Lung (tissue), 12 donors: ENCODE data around the gene FAM180B. TPM values are rescaled to one million over a fixed set of nuclear protein-coding genes. Genes with fewer than 3 reads are reported as not detected.
A peak's percentile ranks its signal among the peaks of the same experiment; 100 is the strongest.

Experiments used
- ATAC-seq: fragments of 200-7000 bp; cut with Tn5 transposase; one replicate; pipeline ENCODE4 v1.9.1; 2020; ENCODE audit warnings: moderate number of reproducible peaks; ENCODE audit not compliant: insufficient read depth, low FRiP score
- DNase-seq, 3 donors: peaks; one replicate each; pipeline ENCODE4 v3.0.0-alpha.2; 2013 to 2017
- H3K27ac ChIP-seq, 2 donors: one replicate each; pipeline ENCODE4 v1.5.1; 2013; ENCODE audit warnings: mild to moderate bottlenecking in 2 of 2, moderate library complexity in 2 of 2, control low read depth in 1 of 2, inconsistent platforms in 1 of 2, low read depth in 1 of 2, low read length in 1 of 2
- H3K27me3 ChIP-seq, 3 donors: one replicate each; pipeline ENCODE4 v1.5.1; 2013; ENCODE audit warnings: low read length in 2 of 3; ENCODE audit not compliant: control insufficient read depth in 3 of 3, insufficient read depth in 3 of 3
- H3K36me3 ChIP-seq, 4 donors: one replicate each; pipeline ENCODE4 v1.5.1; 2013; ENCODE audit warnings: low read length in 4 of 4, mild to moderate bottlenecking in 1 of 4, moderate library complexity in 1 of 4; ENCODE audit not compliant: control insufficient read depth in 4 of 4, insufficient read depth in 4 of 4
- H3K4me1 ChIP-seq, 5 donors: one replicate each; pipeline ENCODE4 v1.5.1; 2013; ENCODE audit warnings: low read length in 5 of 5, mild to moderate bottlenecking in 2 of 5, moderate library complexity in 1 of 5; ENCODE audit not compliant: control insufficient read depth in 5 of 5, insufficient read depth in 5 of 5
- H3K4me3 ChIP-seq: one replicate; pipeline ENCODE4 v1.5.1; 2013; ENCODE audit warnings: mild to moderate bottlenecking, control low read depth, moderate library complexity
- H3K9ac ChIP-seq, 2 donors: one replicate each; pipeline ENCODE4 v1.5.1; 2013; ENCODE audit warnings: low read length in 2 of 2, control low read depth in 1 of 2; ENCODE audit not compliant: insufficient read depth in 1 of 2
- H3K9me3 ChIP-seq, 4 donors: one replicate each; pipeline ENCODE4 v1.5.1; 2013; ENCODE audit warnings: low read length in 3 of 4, mild to moderate bottlenecking in 1 of 4, moderate library complexity in 1 of 4; ENCODE audit not compliant: control insufficient read depth in 4 of 4, insufficient read depth in 3 of 4
- WGBS, 2 donors: extraction: QIAGEN DNeasy Blood & Tissue Kit; methylation state at CpG; one replicate each; pipeline ENCODE4 v1.1.7; 2013; 5-methylcytosine and 5-hydroxymethylcytosine counted together
- polyA plus RNA-seq, 2 donors: library from polyadenylated mRNA; stranded (reverse); fragments of 200-250 nt; gene quantifications; one replicate each; pipeline ENCODE4 v1.2.1, GENCODE V29; 2013
- total RNA-seq, 2 donors: library from RNA; depleted of rRNA in 1 of 2; stranded (reverse); fragments of >200 nt in 1 of 2; gene quantifications; one replicate each; pipeline ENCODE4 v1.2.1, GENCODE V29; 2014 to 2021
- TF ChIP-seq, protein P1 (sequence below): IDR thresholded peaks from 2 replicates; pipeline ENCODE4 v1.5.1; 2012; ENCODE audit warnings: mild to moderate bottlenecking; ENCODE audit errors: control extremely low read depth, extremely low read depth
- donor health status: control.
- donor health status: control.
- donor health status: Bipolar disorder and iron deficiency.
- donor health status: healthy.
- donor health status: DM: yes; HTN: yes; CAD: no.

FAM180B gene
- total and polyA plus RNA-seq, 4 donors, result 0.05 to 0.34 (median 0.10) TPM; not detected in 1

DNA sequence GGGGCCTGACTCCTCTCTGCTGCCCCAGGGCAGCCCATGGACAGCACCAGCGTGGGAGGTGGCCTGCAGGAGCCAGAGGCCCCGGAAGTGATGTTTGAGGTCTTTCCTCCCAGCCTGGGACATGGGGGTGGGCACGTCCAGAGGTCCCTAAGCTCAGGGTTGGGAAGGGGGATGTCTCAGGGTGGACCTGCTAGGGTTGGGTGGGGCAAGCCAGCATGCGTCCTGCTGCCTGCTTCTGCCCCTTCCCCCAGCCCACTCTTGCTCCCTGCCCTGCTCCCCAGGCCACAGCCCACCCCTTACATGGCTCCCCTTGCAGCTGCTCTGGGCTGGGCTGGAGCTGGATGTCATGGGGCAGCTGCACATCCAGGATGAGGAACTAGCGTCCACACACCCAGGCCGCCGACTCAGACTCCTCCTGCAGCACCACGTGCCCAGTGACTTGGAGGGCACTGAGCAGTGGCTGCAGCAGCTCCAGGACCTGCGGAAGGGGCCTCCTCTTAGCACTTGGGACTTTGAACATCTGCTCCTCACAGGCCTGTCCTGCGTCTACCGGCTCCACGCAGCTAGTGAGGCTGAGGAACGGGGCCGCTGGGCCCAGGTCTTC lies 1.3 kb downstream of the FAM180B start:
- TF ChIP-seq, protein P1, sequence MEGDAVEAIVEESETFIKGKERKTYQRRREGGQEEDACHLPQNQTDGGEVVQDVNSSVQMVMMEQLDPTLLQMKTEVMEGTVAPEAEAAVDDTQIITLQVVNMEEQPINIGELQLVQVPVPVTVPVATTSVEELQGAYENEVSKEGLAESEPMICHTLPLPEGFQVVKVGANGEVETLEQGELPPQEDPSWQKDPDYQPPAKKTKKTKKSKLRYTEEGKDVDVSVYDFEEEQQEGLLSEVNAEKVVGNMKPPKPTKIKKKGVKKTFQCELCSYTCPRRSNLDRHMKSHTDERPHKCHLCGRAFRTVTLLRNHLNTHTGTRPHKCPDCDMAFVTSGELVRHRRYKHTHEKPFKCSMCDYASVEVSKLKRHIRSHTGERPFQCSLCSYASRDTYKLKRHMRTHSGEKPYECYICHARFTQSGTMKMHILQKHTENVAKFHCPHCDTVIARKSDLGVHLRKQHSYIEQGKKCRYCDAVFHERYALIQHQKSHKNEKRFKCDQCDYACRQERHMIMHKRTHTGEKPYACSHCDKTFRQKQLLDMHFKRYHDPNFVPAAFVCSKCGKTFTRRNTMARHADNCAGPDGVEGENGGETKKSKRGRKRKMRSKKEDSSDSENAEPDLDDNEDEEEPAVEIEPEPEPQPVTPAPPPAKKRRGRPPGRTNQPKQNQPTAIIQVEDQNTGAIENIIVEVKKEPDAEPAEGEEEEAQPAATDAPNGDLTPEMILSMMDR, result no peak
- DNase-seq (no peak), ATAC-seq (peak; percentile 69)
- peaks cover 0 to 2% (median 0%) of the 10 kb centered on the region in 4 donors for H3K9me3 ChIP-seq
- H3K9ac ChIP-seq, result no peak overlapping the region
- H3K27me3 ChIP-seq, result peaks cover 0 to 7% (median 4%) of the 10 kb centered on the region in 3 donors
- peaks cover 0 to 19% (median 0%) of the 10 kb centered on the region in 5 donors for H3K4me1 ChIP-seq
- H3K4me3 ChIP-seq, result no peak overlapping the region
- WGBS, 2 donors, result 30 to 63% methylated on average over 14 of the region's 14 CpGs
- peak overlapping the region in 1 of 2 donors; percentile 3 for H3K27ac ChIP-seq
- H3K36me3 ChIP-seq, result peaks cover 13 to 19% (median 16%) of the 10 kb centered on the region in 4 donors

- WGBS, 2 donors, result 83 to 87% methylated on average over 11 of the region's 11 CpGs
- TF ChIP-seq, protein P1, result no peak
- no peak for ATAC-seq
Measured at GRCh38 chr11:47589118-47589517, 2.6 kb downstream of the FAM180B start.

GRCh38 chr11:47589584-47589976 lies 3.1 kb downstream of the FAM180B start:
- H3K27me3 ChIP-seq, result peaks cover 0 to 17% (median 12%) of the 10 kb centered on the region in 3 donors
- peak; percentile 40 to 67 (median 65) for DNase-seq
- no peak overlapping the region for H3K9ac ChIP-seq
- TF ChIP-seq, protein P1, result no peak
- peaks cover 3 to 5% (median 3%) of the 10 kb centered on the region in 4 donors for H3K36me3 ChIP-seq
- peaks cover 0 to 4% (median 0%) of the 10 kb centered on the region in 4 donors for H3K9me3 ChIP-seq
- 51 to 80% methylated on average over 51 of the region's 51 CpGs for WGBS, 2 donors
- H3K4me1 ChIP-seq, result peaks cover 0 to 30% (median 4%) of the 10 kb centered on the region in 5 donors
- H3K4me3 ChIP-seq, result no peak overlapping the region
- no peak overlapping the region for H3K27ac ChIP-seq
- no peak for ATAC-seq

More at GRCh38 chr11:47589118-47589517, 2.6 kb downstream of the FAM180B start:
- H3K4me1 ChIP-seq, result peaks cover 0 to 26% (median 0%) of the 10 kb centered on the region in 5 donors
- no peak overlapping the region for H3K27ac ChIP-seq
- no peak overlapping the region for H3K9ac ChIP-seq
- peaks cover 3 to 8% (median 5%) of the 10 kb centered on the region in 4 donors for H3K36me3 ChIP-seq
- H3K4me3 ChIP-seq, result no peak overlapping the region
- H3K27me3 ChIP-seq, result peaks cover 0 to 13% (median 12%) of the 10 kb centered on the region in 3 donors
- DNase-seq, result no peak
- peaks cover 0 to 4% (median 0%) of the 10 kb centered on the region in 4 donors for H3K9me3 ChIP-seq
